GM12878 (cell line): ENCODE results near the gene SESTD1. TPM values are rescaled to one million over a fixed set of nuclear protein-coding genes. Genes with fewer than 3 reads are reported as not detected.

Experiments used
- ATAC-seq: fragments of 200-7000 bp; cut with Tn5 transposase; 3 replicates; pipeline ENCODE4 v1.9.1; 2020; ENCODE audit warnings: mild to moderate bottlenecking, moderate library complexity
- BruUV-seq: library from RNA; stranded (reverse); fragments of 400-500 nt; replicated peaks from 2 replicates; lab custom pipeline; 2021; lab: Mats Ljungman, UMichigan
- CTCF ChIA-PET: fragments of 300-600 bp; sonication (Branson Sonifier 250); formaldehyde crosslinking; extraction: SDS; loops from one replicate; lab custom pipeline; 2021; ENCODE audit warnings: inconsistent platforms; lab: Yijun Ruan, JAX
- POLR2A ChIA-PET: fragments of 350-600 bp; formaldehyde crosslinking; extraction: SDS; loops from one replicate; lab custom pipeline; 2021; ENCODE audit warnings: inconsistent platforms; lab: Charles Lee
- RAD21 ChIA-PET: fragments of 300-600 bp; sonication (Branson Sonifier 250); formaldehyde crosslinking; loops from one replicate; lab custom pipeline; 2023; ENCODE audit warnings: antibody characterized with exemption; ENCODE audit not compliant: unreplicated experiment; lab: Charles Lee
- SMC1A ChIA-PET: fragments of 300-600 bp; sonication (Branson Sonifier 250); formaldehyde crosslinking; loops from one replicate; lab custom pipeline; 2023; ENCODE audit not compliant: unreplicated experiment, uncharacterized antibody; lab: Charles Lee
- DNase-seq: peaks from one replicate; pipeline ENCODE4 v3.0.0-alpha.2; 2011; ENCODE audit warnings: low read depth, low spot score
- FAIRE-seq: peaks from 3 replicates; lab custom pipeline; 2011; peaks lifted over from hg19 to GRCh38; lab: Jason Lieb, UNC
- H2AFZ ChIP-seq: 2 replicates; pipeline ENCODE4 v1.6.0; 2011; ENCODE audit warnings: low read depth, low read length, control low read depth; ENCODE audit not compliant: control insufficient read depth
- H3K27ac ChIP-seq: 2 replicates; pipeline ENCODE4 v1.5.1; 2011; ENCODE audit warnings: control low read depth; ENCODE audit not compliant: control insufficient read depth, insufficient read depth
- H3K27me3 ChIP-seq, 2 experiments: replicated peaks in 1 of 2; 2 replicates each; pipeline versions ENCODE4 v1.6.0 to v1.6.1; 2011; ENCODE audit warnings: low read length in 1 of 2; ENCODE audit not compliant: control insufficient read depth in 2 of 2, insufficient read depth in 2 of 2
- H3K36me3 ChIP-seq, 2 experiments: 2 replicates each; pipeline ENCODE4 v1.5.1; 2011; ENCODE audit warnings: low read length in 1 of 2; ENCODE audit not compliant: control insufficient read depth in 2 of 2, insufficient read depth in 2 of 2
- H3K4me1 ChIP-seq: 2 replicates; pipeline ENCODE4 v1.6.1; 2011; ENCODE audit warnings: mild to moderate bottlenecking, low read length, moderate library complexity, mixed read lengths; ENCODE audit not compliant: control insufficient read depth, insufficient read depth
- H3K4me2 ChIP-seq: 2 replicates; pipeline ENCODE4 v1.6.0; 2011; ENCODE audit warnings: control low read depth; ENCODE audit not compliant: control insufficient read depth, insufficient read depth
- H3K4me3 ChIP-seq: fragments of 200-600 bp; sonication (generic); 2 replicates; pipeline ENCODE4 v1.5.1; 2016
- H3K79me2 ChIP-seq: 2 replicates; pipeline ENCODE4 v1.6.0; 2011; ENCODE audit warnings: low read length; ENCODE audit not compliant: control insufficient read depth, insufficient read depth
- H3K9ac ChIP-seq: 2 replicates; pipeline ENCODE4 v1.8.0; 2011; ENCODE audit warnings: low read length, control low read depth, mixed read lengths; ENCODE audit not compliant: control insufficient read depth, insufficient read depth
- H3K9me3 ChIP-seq: replicated peaks from 3 replicates; pipeline ENCODE4 v1.5.1; 2011; ENCODE audit warnings: mild to moderate bottlenecking, low read length; ENCODE audit not compliant: control insufficient read depth, insufficient read depth
- H4K20me1 ChIP-seq: 2 replicates; pipeline ENCODE4 v1.6.0; 2011; ENCODE audit not compliant: control insufficient read depth, insufficient read depth
- E4F1 ChIP-seq: fragments of 450-650 bp; IDR thresholded peaks from 2 replicates; pipeline ENCODE4 v1.6.1; 2018; ENCODE audit warnings: borderline replicate concordance, mild to moderate bottlenecking; ENCODE audit not compliant: partially characterized antibody
- POLR2AphosphoS2 ChIP-seq: IDR thresholded peaks from 2 replicates; pipeline ENCODE4 v1.6.1; 2011; ENCODE audit warnings: low read depth, mild to moderate bottlenecking, low read length, improper control_type of control experiment, moderate library complexity
- SKIL ChIP-seq: fragments of 450-650 bp; IDR thresholded peaks from 2 replicates; pipeline ENCODE4 v1.6.1; 2017; ENCODE audit warnings: mild to moderate bottlenecking, low read depth, inconsistent platforms; ENCODE audit not compliant: poor library complexity, severe bottlenecking
- TBL1XR1 ChIP-seq: IDR thresholded peaks from 2 replicates; pipeline ENCODE4 v1.6.1; 2012; ENCODE audit warnings: low read depth, low read length, improper control_type of control experiment
- WGBS: methylation state at CpG from one replicate; pipeline ENCODE4 v1.1.6; 2016; ENCODE audit warnings: low lambda C conversion rate; ENCODE audit not compliant: insufficient replicate concordance, insufficient coverage; ENCODE audit errors: missing lambda C conversion rate; 5-methylcytosine and 5-hydroxymethylcytosine counted together
- in situ Hi-C: fragments of 300-500 bp; cut with MboI; formaldehyde crosslinking; loops from 9 replicates; pipeline ENCODE4 v1.14.3; 2018; ENCODE audit warnings: mixed read lengths
- intact Hi-C: fragments of 100-400 bp; cut with micrococcal nuclease; formaldehyde crosslinking; loops from one replicate; pipeline ENCODE4 v1.14.2; 2022; ENCODE audit not compliant: unreplicated experiment
- polyA plus RNA-seq, 11 experiments: library from polyadenylated mRNA; depleted of rRNA in 4 of 11; unstranded in 6 of 11; stranded (reverse) in 5 of 11; fragments of >200 nt; fragmentation: Nextera tagmentation in 4 of 11; fragmentation: Illumina TruSeq in 1 of 11; extraction: Ambion mirVana in 4 of 11; extraction: Trizol in 1 of 11; gene quantifications; 1 replicate in 1 of 11; 2 replicates in 10 of 11; pipeline versions ENCODE4 v1.2.1 to v1.2.3, GENCODE V29; 2011 to 2016; ENCODE audit warnings: inconsistent platforms in 2 of 11, missing spikeins in 2 of 11, low read depth in 1 of 11
- total RNA-seq, 4 experiments: library from RNA; depleted of rRNA in 3 of 4; stranded (reverse); fragments of >200 nt in 3 of 4; fragmentation: Illumina TruSeq in 1 of 4; extraction: Trizol in 1 of 4; gene quantifications; 2 replicates each; pipeline versions ENCODE4 v1.2.1 to v1.2.3, GENCODE V29; 2013 to 2021

The SESTD1 gene
- total and polyA plus RNA-seq, 10 of the 15 experiments (the other 5 are each of a cell fraction or from before 2014, with no cell fraction given): 4.4 to 22.7 (median 9.5) TPM

GRCh38 chr2:179069685-179070084, 194.9 kb downstream of the SESTD1 start:
- intact Hi-C loops (no loop called here), in situ Hi-C loops (no loop called here)
- Histone ChIP-seq H4K20me1 (no peaks in the 10 kb centered on the region), H3K79me2 (no peaks in the 10 kb centered on the region), H3K4me2 (no peak overlapping the region), H3K4me1 (no peaks in the 10 kb centered on the region), H2AFZ (no peak overlapping the region), H3K4me3 (no peak overlapping the region), H3K9me3 (peaks cover 1% of the 10 kb centered on the region), H3K27me3 (no peaks in the 10 kb centered on the region), H3K27ac (no peak overlapping the region), H3K9ac (no peak overlapping the region), H3K36me3 (no peaks in the 10 kb centered on the region)
- DNase-seq (no peak), ATAC-seq (no peak), FAIRE-seq (no peak)
- ChIA-PET CTCF (interaction anchor here (1.2 kb wide), 1 partner anchor 21 kb away, joined by 3 read pairs; no protein-coding TSS in a partner anchor), SMC1A (no interaction called here), RAD21 (no interaction called here), POLR2A (no interaction called here)
- BruUV-seq: no TSS peak
- 84% methylated on average over 1 of the region's 1 CpG for WGBS
- TF ChIP-seq SKIL: no peak
- TF ChIP-seq TBL1XR1: no peak
- no peak for TF ChIP-seq POLR2AphosphoS2
- no peak for TF ChIP-seq E4F1
